Activated CD4-positive, alpha-beta memory T cell treated with anti-CD3 and anti-CD28 coated beads for 36 hours (primary cell): ENCODE measurements around the gene TMED4. TPM values are rescaled to one million over a fixed set of nuclear protein-coding genes. Genes with fewer than 3 reads are reported as not detected.
"Not testable (repeated sequence)": the region's sequence is repeated elsewhere in the genome, so short reads cannot be mapped to it uniquely, and the experiment has no call there.

Experiments used
- CTCF ChIA-PET: fragments of 350-600 bp; sonication (Branson Sonifier 250); formaldehyde crosslinking; loops from one replicate; lab custom pipeline; 2021; ENCODE audit warnings: antibody characterized with exemption, inconsistent platforms; lab: Charles Lee
- POLR2A ChIA-PET: fragments of 350-600 bp; sonication (Branson Sonifier 250); formaldehyde crosslinking; loops from one replicate; lab custom pipeline; 2021; ENCODE audit warnings: antibody characterized with exemption; lab: Charles Lee
- DNase-seq: peaks from one replicate; pipeline ENCODE4 v3.0.0-alpha.2; 2020
- H3K27ac Mint-ChIP-seq: one replicate; pipeline ENCODE4 v1.8.0; 2021; ENCODE audit warnings: mixed read lengths
- H3K27me3 Mint-ChIP-seq: one replicate; pipeline ENCODE4 v1.8.0; 2021; ENCODE audit warnings: mixed read lengths
- H3K36me3 Mint-ChIP-seq: one replicate; pipeline ENCODE4 v1.8.0; 2021; ENCODE audit warnings: mixed read lengths
- H3K4me1 Mint-ChIP-seq: one replicate; pipeline ENCODE4 v1.8.0; 2021; ENCODE audit warnings: low read depth, mixed read lengths
- H3K4me3 Mint-ChIP-seq: one replicate; pipeline ENCODE4 v1.8.0; 2021; ENCODE audit warnings: mild to moderate bottlenecking, mixed read lengths
- H3K9me3 Mint-ChIP-seq: one replicate; pipeline ENCODE4 v1.8.0; 2021; ENCODE audit warnings: mixed read lengths
- intact Hi-C: fragments of 100-400 bp; cut with micrococcal nuclease; formaldehyde crosslinking; loops from one replicate; pipeline ENCODE4 v1.15.1; 2023
- total RNA-seq, 2 experiments: library from RNA; stranded (reverse); gene quantifications; one replicate each; pipeline ENCODE4 v1.2.3, GENCODE V29; 2021

Gene TMED4
- total RNA-seq, 2 experiments from 2014 or later: 74.8 to 79.1 TPM

DNA sequence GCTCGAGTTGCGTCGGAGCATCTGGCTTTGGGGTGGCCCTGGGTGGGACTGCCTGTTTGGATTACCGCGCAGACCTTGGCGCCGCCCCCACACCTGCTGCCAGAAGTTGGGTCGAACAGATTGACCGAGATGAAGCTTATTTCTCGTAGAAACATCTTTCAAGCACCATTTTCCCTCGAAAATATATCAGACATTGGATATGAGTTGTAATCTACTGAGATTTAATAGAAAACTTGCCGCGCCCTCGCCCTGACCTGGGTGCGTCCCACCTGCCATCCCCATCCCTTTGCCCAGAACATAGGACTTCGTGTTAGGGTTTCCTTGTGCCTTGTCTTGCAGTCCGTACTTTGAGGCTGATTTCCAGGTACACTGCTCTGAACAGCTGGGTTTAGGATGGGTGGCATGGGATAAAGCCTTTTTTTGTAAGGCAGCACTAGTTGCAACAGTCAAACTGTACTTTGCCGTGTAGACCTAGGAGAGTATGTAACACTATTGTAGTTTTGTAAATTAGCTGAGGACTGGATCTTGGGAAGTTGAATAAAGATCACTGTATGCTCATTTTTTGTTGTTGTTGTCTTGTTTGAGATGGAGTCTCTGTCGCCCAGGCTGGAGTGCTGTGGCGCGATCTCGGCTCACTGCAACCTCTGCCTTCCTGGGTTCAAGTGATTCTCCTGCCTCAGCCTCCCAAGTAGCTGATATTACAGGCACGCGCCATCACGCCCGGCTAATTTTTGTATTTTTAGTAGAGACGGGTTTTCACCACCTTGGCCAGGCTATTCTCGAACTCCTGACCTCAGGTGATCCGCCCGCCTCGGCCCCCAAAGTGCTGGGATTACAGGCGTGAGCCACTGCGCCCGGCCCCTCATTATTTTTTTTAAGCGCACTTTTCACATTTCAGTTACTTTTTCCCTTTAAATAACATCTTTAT, 25.4 kb upstream of the TMED4 start:
- DNase-seq: no peak
- intact Hi-C loops: loop anchor here (2.0 kb wide), 1 partner anchor 393 kb away; the partner anchor contains the start of gene CCM2

GRCh38 chr7:44606341-44607140, 24.5 kb upstream of the TMED4 start, which contains the start of gene OGDH:
OGDH (plus strand) TSS chr7:44606627; CDS start chr7:44624344, 17,717 bp downstream.
- ChIA-PET CTCF (interaction anchor here (0.7 to 2.3 kb wide), 8 partner anchors 18 to 529 kb away, joined by 3 to 10 read pairs (median 4); partner anchors contain the start of genes PPIA and YKT6), POLR2A (interaction anchor here (0.6 to 4.2 kb wide), 18 partner anchors 10 to 354 kb away, joined by 3 to 60 read pairs (median 8); partner anchors contain the start of genes DDX56, H2AZ2, PPIA and PURB)
- Mint-ChIP-seq H3K27ac (peak within 1 kb of the TSS; percentile 98), H3K4me1 (peaks cover 36% of the 10 kb centered on the region), H3K9me3 (no peaks in the 10 kb centered on the region), H3K27me3 (no peaks in the 10 kb centered on the region), H3K4me3 (peak within 1 kb of the TSS; percentile 82), H3K36me3 (peaks cover 7% of the 10 kb centered on the region)
- intact Hi-C loops: loop anchor here (1.0 to 2.0 kb wide), 10 partner anchors 11 to 394 kb away; partner anchors contain the start of genes CCM2, PPIA, PURB and TMED4
- peak; percentile 100 for DNase-seq

More for the DNA sequence above, 25.4 kb upstream of the TMED4 start:
- POLR2A ChIA-PET: interaction anchor here (0.6 to 4.2 kb wide), 16 partner anchors 9 to 278 kb away, joined by 3 to 60 read pairs (median 10); partner anchors contain the start of genes DDX56, H2AZ2, PPIA and PURB
- no peaks in the 10 kb centered on the region for H3K27me3 Mint-ChIP-seq
- H3K4me3 Mint-ChIP-seq: peak overlapping the region; percentile 82
- CTCF ChIA-PET: interaction anchor here (0.7 to 2.3 kb wide), 9 partner anchors 10 to 407 kb away, joined by 3 to 10 read pairs (median 3); partner anchors contain the start of genes PPIA and YKT6
- H3K9me3 Mint-ChIP-seq: no peaks in the 10 kb centered on the region
- peaks cover 7% of the 10 kb centered on the region for H3K36me3 Mint-ChIP-seq
- H3K4me1 Mint-ChIP-seq: peaks cover 42% of the 10 kb centered on the region
- H3K27ac Mint-ChIP-seq: peak overlapping the region; percentile 98

- intact Hi-C loops: no loop called here
- ChIA-PET POLR2A (interaction anchor here (3.5 to 4.2 kb wide), 2 partner anchors 33 to 145 kb away, joined by 24 to 60 read pairs; partner anchors contain the start of gene ZMIZ2), CTCF (interaction anchor here (0.6 to 2.3 kb wide), 2 partner anchors 34 to 165 kb away, joined by 6 to 10 read pairs; no protein-coding TSS in a partner anchor)
- Mint-ChIP-seq H3K9me3 (no peaks in the 10 kb centered on the region), H3K27me3 (no peaks in the 10 kb centered on the region), H3K4me1 (peaks cover 33% of the 10 kb centered on the region), H3K4me3 (no peak overlapping the region), H3K36me3 (peaks cover 7% of the 10 kb centered on the region), H3K27ac (no peak overlapping the region)
- DNase-seq: no peak
Measured at GRCh38 chr7:44604941-44605340, 22.9 kb upstream of the TMED4 start.

DNA sequence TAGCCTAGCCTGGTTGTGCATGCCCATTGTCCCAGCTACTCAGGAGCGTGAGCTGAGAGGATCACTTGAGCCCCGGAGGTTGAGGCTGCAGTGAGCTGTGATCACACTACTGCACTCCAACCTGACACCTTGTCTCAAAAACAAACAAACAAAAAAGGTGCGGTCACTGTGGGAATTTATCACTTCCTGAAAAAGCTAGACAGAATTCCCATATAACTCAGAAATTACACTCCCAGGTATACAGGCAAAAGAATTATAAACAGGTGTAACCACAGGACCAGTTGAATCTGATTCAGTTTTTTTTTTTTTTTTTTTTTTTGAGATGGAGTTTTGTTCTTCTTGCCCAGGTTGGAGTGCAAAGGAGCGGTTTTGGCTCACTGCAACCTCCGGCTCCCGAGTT, 21.2 kb upstream of the TMED4 start:
- CTCF ChIA-PET: no interaction called here
- H3K27me3 Mint-ChIP-seq: no peaks in the 10 kb centered on the region

GRCh38 chr7:44602576-44602910, 20.5 kb upstream of the TMED4 start:
- ChIA-PET CTCF (interaction anchor here (0.7 kb wide), 1 partner anchor 20 kb away, joined by 3 read pairs; the partner anchor contains the start of gene TMED4), POLR2A (interaction anchor here (1.6 kb wide), 1 partner anchor 36 kb away, joined by 3 read pairs; no protein-coding TSS in a partner anchor)
- Mint-ChIP-seq H3K36me3 (peaks cover 6% of the 10 kb centered on the region), H3K9me3 (no peaks in the 10 kb centered on the region), H3K27ac (no peak overlapping the region), H3K4me3 (no peak overlapping the region), H3K27me3 (no peaks in the 10 kb centered on the region), H3K4me1 (peaks cover 17% of the 10 kb centered on the region)
- DNase-seq: no peak
- intact Hi-C loops: no loop called here

More for the DNA sequence above, 21.2 kb upstream of the TMED4 start:
- Mint-ChIP-seq H3K27ac (no peak overlapping the region), H3K4me1 (peaks cover 21% of the 10 kb centered on the region), H3K36me3 (peaks cover 7% of the 10 kb centered on the region), H3K4me3 (no peak overlapping the region), H3K9me3 (no peaks in the 10 kb centered on the region)
- POLR2A ChIA-PET: no interaction called here
- DNase-seq: no peak
- intact Hi-C loops: no loop called here

- Mint-ChIP-seq H3K4me3 (no peak overlapping the region), H3K9me3 (no peaks in the 10 kb centered on the region), H3K27ac (no peak overlapping the region), H3K4me1 (no peaks in the 10 kb centered on the region), H3K36me3 (no peaks in the 10 kb centered on the region), H3K27me3 (no peaks in the 10 kb centered on the region)
- CTCF ChIA-PET: interaction anchor here (1.5 to 1.6 kb wide), 2 partner anchors 11 to 199 kb away, joined by 4 to 5 read pairs; no protein-coding TSS in a partner anchor
- POLR2A ChIA-PET: no interaction called here
- intact Hi-C loops: no loop called here
- no peak for DNase-seq
Measured at GRCh38 chr7:44599222-44599621, 17.2 kb upstream of the TMED4 start.

- H3K4me3 Mint-ChIP-seq, CTCF ChIA-PET, intact Hi-C loops, DNase-seq, H3K27ac Mint-ChIP-seq, POLR2A ChIA-PET, H3K9me3 Mint-ChIP-seq, H3K4me1 Mint-ChIP-seq, H3K36me3 Mint-ChIP-seq, H3K27me3 Mint-ChIP-seq: not testable (repeated sequence)
Measured at GRCh38 chr7:44597181-44597580, 15.2 kb upstream of the TMED4 start.

GRCh38 chr7:44595934-44596635, 14.1 kb upstream of the TMED4 start:
- intact Hi-C loops: no loop called here
- Mint-ChIP-seq H3K4me1 (no peaks in the 10 kb centered on the region), H3K9me3 (no peaks in the 10 kb centered on the region), H3K27ac (no peak overlapping the region), H3K36me3 (no peaks in the 10 kb centered on the region), H3K4me3 (no peak overlapping the region), H3K27me3 (no peaks in the 10 kb centered on the region)
- ChIA-PET CTCF (no interaction called here), POLR2A (no interaction called here)
- DNase-seq: no peak

DNA sequence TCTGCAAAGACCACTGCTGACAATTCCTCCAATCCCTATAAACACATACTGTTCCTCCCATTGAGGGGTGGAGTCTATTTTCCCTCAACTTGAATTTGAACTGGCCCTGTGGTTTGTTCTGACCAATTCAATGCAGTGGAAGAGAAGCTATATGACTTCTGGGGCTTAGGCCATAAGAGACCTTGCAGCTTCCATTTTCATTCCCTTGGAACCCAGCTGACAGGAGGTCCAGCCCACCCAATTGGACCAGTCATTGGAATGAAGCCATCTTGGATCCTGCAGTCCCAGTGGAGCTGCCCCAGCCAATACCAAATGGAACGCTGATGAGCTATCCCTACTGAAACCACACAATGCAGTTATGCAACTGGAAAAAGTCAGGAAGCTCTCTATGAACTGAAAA, 8.9 kb upstream of the TMED4 start:
- H3K4me1 Mint-ChIP-seq: peaks cover 8% of the 10 kb centered on the region
- no peak overlapping the region for H3K4me3 Mint-ChIP-seq
- ChIA-PET POLR2A (interaction anchor here (0.5 kb wide), 1 partner anchor 320 kb away, joined by 8 read pairs; no protein-coding TSS in a partner anchor), CTCF (interaction anchor here (0.6 to 0.8 kb wide), 3 partner anchors 201 to 225 kb away, joined by 3 read pairs; no protein-coding TSS in a partner anchor)
- H3K36me3 Mint-ChIP-seq: no peaks in the 10 kb centered on the region
- intact Hi-C loops: no loop called here
- no peaks in the 10 kb centered on the region for H3K9me3 Mint-ChIP-seq
- no peaks in the 10 kb centered on the region for H3K27me3 Mint-ChIP-seq
- no peak overlapping the region for H3K27ac Mint-ChIP-seq
- DNase-seq: no peak

DNA sequence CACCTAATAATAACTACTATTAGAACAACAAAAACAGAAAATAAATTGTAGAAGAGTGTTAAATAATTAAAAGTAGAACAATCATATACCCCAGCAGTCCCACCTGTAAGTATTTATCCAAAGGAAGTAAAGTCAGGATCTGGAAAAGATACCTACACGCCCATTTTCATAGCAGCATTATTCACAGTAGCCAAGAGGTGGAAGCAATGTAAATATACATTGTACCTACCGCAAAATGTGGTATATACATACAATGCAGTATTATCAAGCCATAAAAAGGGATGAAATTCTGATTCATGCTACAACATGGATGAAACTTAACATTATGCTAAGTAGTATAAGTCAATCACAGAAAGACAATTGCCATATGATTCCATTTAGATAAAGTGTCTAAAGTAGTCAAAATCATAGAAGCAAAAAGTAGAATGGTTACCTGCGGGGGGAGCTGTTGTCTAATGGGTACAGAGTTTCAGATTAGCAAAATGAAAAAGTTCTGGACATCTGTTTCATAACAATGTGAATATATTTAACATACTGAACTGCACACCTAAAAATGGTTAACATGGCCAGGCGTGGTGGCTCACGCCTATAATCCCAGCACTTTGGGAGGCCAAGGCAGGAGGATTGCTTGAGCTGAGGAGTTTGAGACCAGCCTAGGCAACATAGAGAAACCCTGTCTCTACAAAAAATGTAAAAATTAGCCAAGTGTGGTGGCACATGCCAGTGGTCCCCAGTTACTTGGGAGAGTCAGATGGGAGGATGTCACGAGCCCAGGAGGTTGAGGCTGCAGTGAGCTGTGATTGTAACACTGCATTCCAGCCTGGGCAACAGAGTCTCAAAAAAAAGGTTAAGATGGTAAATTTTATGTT, 6.0 kb upstream of the TMED4 start:
- Mint-ChIP-seq H3K27me3 (no peaks in the 10 kb centered on the region), H3K4me1 (peaks cover 8% of the 10 kb centered on the region), H3K36me3 (no peaks in the 10 kb centered on the region), H3K27ac (peak overlapping the region; percentile 33), H3K4me3 (no peak overlapping the region), H3K9me3 (no peaks in the 10 kb centered on the region)
- CTCF ChIA-PET: interaction anchor here (0.7 to 1.3 kb wide), 5 partner anchors 11 to 259 kb away, joined by 3 to 6 read pairs (median 4); no protein-coding TSS in a partner anchor
- intact Hi-C loops: loop anchor here (1.0 to 2.0 kb wide), 4 partner anchors 50 to 334 kb away; no protein-coding TSS in a partner anchor
- POLR2A ChIA-PET: no interaction called here
- DNase-seq: peak; percentile 73
